ENCODE data around the gene RUSC2.
"Not testable (repeated sequence)": the region's sequence is repeated elsewhere in the genome, so short reads cannot be mapped to it uniquely, and the experiment has no call there.

RUSC2 gene

GRCh38 chr9:35489313-35490154, at the start of gene RUSC2:
Gene RUSC2 (plus strand): TSS chr9:35490111. CDS start chr9:35546522, 56,411 bp downstream.
- peak within 1 kb of the TSS; percentile 79 for H3K4me3 ChIP-seq (ENCODE audit: low read depth, low read length)

- no peak overlapping the region for H3K4me3 ChIP-seq (ENCODE audit: low read depth, low read length)
Measured at GRCh38 chr9:35446012-35446411, 43.9 kb upstream of the RUSC2 start.

GRCh38 chr9:35448496-35448895, 41.4 kb upstream of the RUSC2 start:
- no peak overlapping the region for H3K4me3 ChIP-seq (ENCODE audit: low read depth, low read length)

GRCh38 chr9:35452481-35452880, 37.4 kb upstream of the RUSC2 start:
- no peak overlapping the region for H3K4me3 ChIP-seq (ENCODE audit: low read depth, low read length)

GRCh38 chr9:35453786-35454185, 36.1 kb upstream of the RUSC2 start:
- no peak overlapping the region for H3K4me3 ChIP-seq (ENCODE audit: low read depth, low read length)

GRCh38 chr9:35464141-35465025, 25.5 kb upstream of the RUSC2 start:
- H3K4me3 ChIP-seq (ENCODE audit: low read depth, low read length) = no peak overlapping the region

GRCh38 chr9:35470340-35470739, 19.6 kb upstream of the RUSC2 start:
- H3K4me3 ChIP-seq (ENCODE audit: low read depth, low read length) = no peak overlapping the region

GRCh38 chr9:35470894-35471293, 19.0 kb upstream of the RUSC2 start:
- no peak overlapping the region for H3K4me3 ChIP-seq (ENCODE audit: low read depth, low read length)

- no peak overlapping the region for H3K4me3 ChIP-seq (ENCODE audit: low read depth, low read length)
Measured at GRCh38 chr9:35476596-35476995, 13.3 kb upstream of the RUSC2 start.

- H3K4me3 ChIP-seq (ENCODE audit: low read depth, low read length) = not testable (repeated sequence)
Measured at GRCh38 chr9:35477211-35477855, 12.6 kb upstream of the RUSC2 start.

- H3K4me3 ChIP-seq (ENCODE audit: low read depth, low read length) = no peak overlapping the region
Measured at GRCh38 chr9:35478871-35479270, 11.0 kb upstream of the RUSC2 start.

- H3K4me3 ChIP-seq (ENCODE audit: low read depth, low read length) = no peak overlapping the region
Measured at GRCh38 chr9:35481347-35481975, 8.4 kb upstream of the RUSC2 start.

- H3K4me3 ChIP-seq (ENCODE audit: low read depth, low read length) = no peak overlapping the region
Measured at GRCh38 chr9:35482071-35482470, 7.8 kb upstream of the RUSC2 start.

GRCh38 chr9:35484406-35484805, 5.5 kb upstream of the RUSC2 start:
- no peak overlapping the region for H3K4me3 ChIP-seq (ENCODE audit: low read depth, low read length)

GRCh38 chr9:35487081-35487480, 2.8 kb upstream of the RUSC2 start:
- no peak overlapping the region for H3K4me3 ChIP-seq (ENCODE audit: low read depth, low read length)

- no peak overlapping the region for H3K4me3 ChIP-seq (ENCODE audit: low read depth, low read length)
Measured at GRCh38 chr9:35488021-35488420, 1.9 kb upstream of the RUSC2 start.

- peak overlapping the region; percentile 79 for H3K4me3 ChIP-seq (ENCODE audit: low read depth, low read length)
Measured at GRCh38 chr9:35488566-35489312, 1.2 kb upstream of the RUSC2 start.

- H3K4me3 ChIP-seq (ENCODE audit: low read depth, low read length) = peak overlapping the region; percentile 79
Measured at GRCh38 chr9:35490155-35490909, 421 bp downstream of the RUSC2 start.

GRCh38 chr9:35490910-35491465, 1.1 kb downstream of the RUSC2 start:
- peak overlapping the region; percentile 79 for H3K4me3 ChIP-seq (ENCODE audit: low read depth, low read length)
